Astrocyte of the spinal cord (primary cell): ENCODE data around the gene CDH22.

Experiments used
- DNase-seq: peaks from one replicate; pipeline ENCODE4 v3.0.0; 2011; ENCODE audit warnings: low read depth, low spot score
- H3K4me3 ChIP-seq: 2 replicates; pipeline ENCODE4 v1.5.1; 2011; ENCODE audit warnings: low read depth, mild to moderate bottlenecking, low read length, moderate library complexity
- CTCF ChIP-seq: IDR thresholded peaks from 2 replicates; pipeline ENCODE4 v1.5.1; 2012; ENCODE audit warnings: low read depth, mild to moderate bottlenecking, low read length, inconsistent platforms
- in situ Hi-C: cut with HindIII; loops from 2 replicates; pipeline ENCODE4 v1.10.0; 2017; ENCODE audit warnings: low sequenced_read_pairs

CDH22 gene

GRCh38 chr20:46354207-46354555 lies 45.9 kb upstream of the CDH22 start:
- DNase-seq: no peak
- no peak overlapping the region for H3K4me3 ChIP-seq
- in situ Hi-C loops: no loop called here
- TF ChIP-seq CTCF: no peak

- no peak for DNase-seq
- in situ Hi-C loops: no loop called here
- no peak overlapping the region for H3K4me3 ChIP-seq
- TF ChIP-seq CTCF: no peak
Observed at GRCh38 chr20:46353500-46354206, 45.4 kb upstream of the CDH22 start.

- no peak overlapping the region for H3K4me3 ChIP-seq
- in situ Hi-C loops: no loop called here
- no peak for TF ChIP-seq CTCF
- DNase-seq: no peak
Observed at GRCh38 chr20:46352370-46352938, 44.2 kb upstream of the CDH22 start.

GRCh38 chr20:46351357-46352058 lies 43.2 kb upstream of the CDH22 start:
- in situ Hi-C loops: no loop called here
- no peak for TF ChIP-seq CTCF
- H3K4me3 ChIP-seq: no peak overlapping the region
- no peak for DNase-seq

- TF ChIP-seq CTCF: no peak
- DNase-seq: no peak
- in situ Hi-C loops: no loop called here
- H3K4me3 ChIP-seq: no peak overlapping the region
Observed at GRCh38 chr20:46350986-46351267, 42.6 kb upstream of the CDH22 start.

GRCh38 chr20:46350201-46350985 lies 42.1 kb upstream of the CDH22 start:
- no peak for TF ChIP-seq CTCF
- no peak overlapping the region for H3K4me3 ChIP-seq
- in situ Hi-C loops: no loop called here
- DNase-seq: peak; percentile 95
